Activated CD8-positive, alpha-beta memory T cell treated with anti-CD3 and anti-CD28 coated beads, Interleukin-2, amount 50 U/mL, for 24 hours (primary cell): ENCODE data around the gene SUB1.
"Not testable (repeated sequence)": the region's sequence is repeated elsewhere in the genome, so short reads cannot be mapped to it uniquely, and the experiment has no call there.

Experiments
- DNase-seq: peaks from one replicate; pipeline ENCODE4 v3.0.0-alpha.2; 2020; ENCODE audit errors: extremely low read depth

SUB1 gene

GRCh38 chr5:32600054-32600622 is 14.8 kb downstream of the SUB1 start:
- DNase-seq, result no peak

- no peak for DNase-seq
Observed at GRCh38 chr5:32601623-32602295, 16.4 kb downstream of the SUB1 start.

GRCh38 chr5:32602906-32603305 is 17.5 kb downstream of the SUB1 start:
- no peak for DNase-seq

- no peak for DNase-seq
Observed at GRCh38 chr5:32604800-32605765, 19.7 kb downstream of the SUB1 start.

- no peak for DNase-seq
Observed at GRCh38 chr5:32605766-32606152, 20.4 kb downstream of the SUB1 start.

- DNase-seq, result no peak
Observed at GRCh38 chr5:32612134-32612888, 27.0 kb downstream of the SUB1 start.

- peak; percentile 75 for DNase-seq
Observed at GRCh38 chr5:32613050-32613672, 27.8 kb downstream of the SUB1 start.

- no peak for DNase-seq
Observed at GRCh38 chr5:32615236-32615635, 29.9 kb downstream of the SUB1 start.

- no peak for DNase-seq
Observed at GRCh38 chr5:32618962-32619361, 33.6 kb downstream of the SUB1 start.

GRCh38 chr5:32621256-32621655 is 35.9 kb downstream of the SUB1 start:
- DNase-seq, result no peak

GRCh38 chr5:32625106-32625505 is 39.7 kb downstream of the SUB1 start:
- DNase-seq, result no peak

GRCh38 chr5:32625547-32625946 is 40.2 kb downstream of the SUB1 start:
- no peak for DNase-seq

GRCh38 chr5:32627219-32627870 is 42.0 kb downstream of the SUB1 start:
- no peak for DNase-seq

- no peak for DNase-seq
Observed at GRCh38 chr5:32628049-32628844, 42.9 kb downstream of the SUB1 start.

GRCh38 chr5:32630867-32631491 is 45.6 kb downstream of the SUB1 start:
- no peak for DNase-seq

GRCh38 chr5:32633017-32633416 is 47.7 kb downstream of the SUB1 start:
- DNase-seq, result not testable (repeated sequence)

GRCh38 chr5:32638309-32638708 is 53.0 kb downstream of the SUB1 start:
- DNase-seq, result no peak

GRCh38 chr5:32639943-32640342 is 54.6 kb downstream of the SUB1 start:
- DNase-seq, result no peak

- DNase-seq, result no peak
Observed at GRCh38 chr5:32642276-32643002, 57.1 kb downstream of the SUB1 start.
